CD4-positive, alpha-beta T cell (primary cell): ENCODE data around the gene IL17A. TPM values are rescaled to one million over a fixed set of nuclear protein-coding genes. Genes with fewer than 3 reads are reported as not detected.

Experiments
- ATAC-seq: fragments of 200-7000 bp; cut with Tn5 transposase; one replicate; pipeline ENCODE4 v1.10.0; 2022; ENCODE audit warnings: mild to moderate bottlenecking; ENCODE audit not compliant: poor library complexity
- CTCF ChIA-PET: fragments of 350-600 bp; sonication (Branson Sonifier 250); formaldehyde crosslinking; loops from one replicate; lab custom pipeline; 2021; ENCODE audit warnings: antibody characterized with exemption, inconsistent platforms; lab: Charles Lee
- POLR2A ChIA-PET: fragments of 350-600 bp; sonication (Branson Sonifier 250); formaldehyde crosslinking; loops from one replicate; lab custom pipeline; 2021; ENCODE audit warnings: antibody characterized with exemption, inconsistent platforms; lab: Charles Lee
- DNase-seq, 14 experiments: peaks; one replicate each; pipeline ENCODE4 v3.0.0-alpha.2; 2013 to 2020; ENCODE audit warnings: mixed read lengths in 2 of 14
- H3K27ac ChIP-seq, 2 donors: one replicate each; pipeline versions ENCODE4 v1.5.1 to v1.7.0; 2013; ENCODE audit warnings: low read length in 2 of 2, low read depth in 1 of 2, mild to moderate bottlenecking in 1 of 2
- H3K27me3 ChIP-seq, 2 experiments: 1 replicate in 1 of 2; 2 replicates in 1 of 2; pipeline versions ENCODE4 v1.6.1 to v1.7.0; 2013; ENCODE audit warnings: low read length in 2 of 2, control low read depth in 1 of 2, mild to moderate bottlenecking in 1 of 2, moderate library complexity in 1 of 2; ENCODE audit not compliant: insufficient read depth in 2 of 2, control insufficient read depth in 1 of 2
- H3K36me3 ChIP-seq: one replicate; pipeline ENCODE4 v1.6.1; 2013; ENCODE audit warnings: low read length, control low read depth; ENCODE audit not compliant: insufficient read depth
- H3K4me1 ChIP-seq: one replicate; pipeline ENCODE4 v1.6.1; 2013; ENCODE audit warnings: low read length, control low read depth; ENCODE audit not compliant: insufficient read depth
- H3K4me3 ChIP-seq: one replicate; pipeline ENCODE4 v1.5.1; 2013; ENCODE audit warnings: mild to moderate bottlenecking, low read length, moderate library complexity
- H3K9me3 ChIP-seq, 2 experiments: 1 replicate in 1 of 2; 2 replicates in 1 of 2; pipeline versions ENCODE4 v1.6.1 to v1.7.0; 2013; ENCODE audit warnings: low read length in 2 of 2, mild to moderate bottlenecking in 2 of 2, control low read depth in 1 of 2, moderate library complexity in 1 of 2; ENCODE audit not compliant: control insufficient read depth in 1 of 2, insufficient read depth in 1 of 2
- H3K27ac Mint-ChIP-seq: one replicate; pipeline ENCODE4 v1.8.0; 2020; ENCODE audit warnings: mixed read lengths
- H3K27me3 Mint-ChIP-seq: one replicate; pipeline ENCODE4 v1.8.0; 2021; ENCODE audit warnings: mixed read lengths
- H3K36me3 Mint-ChIP-seq: one replicate; pipeline ENCODE4 v1.8.0; 2021; ENCODE audit warnings: low read depth, mixed read lengths
- H3K4me1 Mint-ChIP-seq: one replicate; pipeline ENCODE4 v1.8.0; 2021; ENCODE audit warnings: low read depth, mixed read lengths
- H3K4me3 Mint-ChIP-seq: one replicate; pipeline ENCODE4 v1.8.0; 2020; ENCODE audit warnings: mild to moderate bottlenecking, mixed read lengths
- H3K9me3 Mint-ChIP-seq: one replicate; pipeline ENCODE4 v1.8.0; 2020; ENCODE audit warnings: mixed read lengths
- CTCF ChIP-seq: fragments of 200-600 bp; IDR thresholded peaks from one replicate; pipeline ENCODE4 v1.8.0; 2022; ENCODE audit warnings: antibody characterized with exemption, mild to moderate bottlenecking
- intact Hi-C, 2 experiments: fragments of 100-400 bp; cut with DNase I in 1 of 2; cut with micrococcal nuclease in 1 of 2; formaldehyde crosslinking; loops; one replicate each; pipeline versions ENCODE4 v1.15.1 to v1.9.0; 2023 to 2025; cut with DNase I, micrococcal nuclease
- total RNA-seq, 174 experiments: library from RNA in 2 of 174; stranded (reverse) in 2 of 174; gene quantifications; one replicate each; pipeline ENCODE4 v1.2.3 and lab custom pipeline; 2021 to 2026

Gene IL17A
- total RNA-seq, 2 experiments from 2014 or later: 0.14 TPM; not detected in 1

GRCh38 chr6:52157301-52157941 lies 28.8 kb upstream of the IL17A start:
- no peaks in the 10 kb centered on the region for H3K36me3 ChIP-seq
- H3K27me3 ChIP-seq: peaks cover 0 to 6% of the 10 kb centered on the region in 2 experiments
- Mint-ChIP-seq H3K27ac (no peak overlapping the region), H3K36me3 (no peaks in the 10 kb centered on the region), H3K9me3 (no peaks in the 10 kb centered on the region), H3K4me3 (no peak overlapping the region), H3K4me1 (no peaks in the 10 kb centered on the region), H3K27me3 (peaks cover 11% of the 10 kb centered on the region)
- H3K27ac ChIP-seq: no peak overlapping the region
- POLR2A ChIA-PET: no interaction called here
- intact Hi-C loops: no loop called here
- no peak for DNase-seq
- no peak overlapping the region for H3K4me3 ChIP-seq
- no peaks in the 10 kb centered on the region for H3K9me3 ChIP-seq
- ATAC-seq: no peak
- CTCF ChIA-PET: no interaction called here
- no peaks in the 10 kb centered on the region for H3K4me1 ChIP-seq
- no peak for TF ChIP-seq CTCF

GRCh38 chr6:52160472-52161104 lies 25.6 kb upstream of the IL17A start:
- H3K27me3 Mint-ChIP-seq: no peaks in the 10 kb centered on the region
- ChIA-PET POLR2A (no interaction called here), CTCF (no interaction called here)

More at GRCh38 chr6:52160472-52161104, 25.6 kb upstream of the IL17A start:
- Mint-ChIP-seq H3K27ac (no peak overlapping the region), H3K36me3 (no peaks in the 10 kb centered on the region), H3K4me3 (no peak overlapping the region), H3K4me1 (no peaks in the 10 kb centered on the region), H3K9me3 (no peaks in the 10 kb centered on the region)
- Histone ChIP-seq H3K27me3 (no peaks in the 10 kb centered on the region), H3K27ac (no peak overlapping the region), H3K4me1 (no peaks in the 10 kb centered on the region), H3K4me3 (no peak overlapping the region), H3K9me3 (no peaks in the 10 kb centered on the region), H3K36me3 (no peaks in the 10 kb centered on the region)
- intact Hi-C loops: loop anchor here (2.0 to 10.0 kb wide), 3 partner anchors 244 to 502 kb away; partner anchors contain the start of gene EFHC1 (in 1 of the 2)
- ATAC-seq (no peak), DNase-seq (no peak)
- no peak for TF ChIP-seq CTCF
